Colonic mucosa (tissue), 4 donors: ENCODE data around the gene CFD. TPM values are rescaled to one million over a fixed set of nuclear protein-coding genes. Genes with fewer than 3 reads are reported as not detected.

Experiments
- DNase-seq: peaks from one replicate; pipeline ENCODE4 v3.0.0-alpha.2; 2020
- H3K27ac ChIP-seq: fragments of 200-600 bp; one replicate; pipeline ENCODE4 v1.8.0; 2021
- H3K27me3 ChIP-seq: fragments of 200-600 bp; one replicate; pipeline ENCODE4 v1.8.0; 2021
- H3K36me3 ChIP-seq: fragments of 200-600 bp; one replicate; pipeline ENCODE4 v1.8.0; 2021
- H3K4me1 ChIP-seq: fragments of 200-600 bp; one replicate; pipeline ENCODE4 v1.8.0; 2021; ENCODE audit warnings: mild to moderate bottlenecking
- H3K4me3 ChIP-seq: fragments of 200-600 bp; one replicate; pipeline ENCODE4 v1.8.0; 2021
- H3K9ac ChIP-seq, 2 donors: one replicate each; pipeline ENCODE4 v1.7.0; 2013; ENCODE audit warnings: control low read depth in 2 of 2, low read depth in 2 of 2, low read length in 2 of 2
- H3K9me3 ChIP-seq: fragments of 200-600 bp; one replicate; pipeline ENCODE4 v1.8.0; 2021
- CTCF ChIP-seq: fragments of 200-600 bp; IDR thresholded peaks from one replicate; pipeline ENCODE4 v1.8.0; 2022; ENCODE audit warnings: antibody characterized with exemption, mild to moderate bottlenecking
- intact Hi-C: fragments of 100-400 bp; cut with DNase I; formaldehyde crosslinking; loops from one replicate; pipeline ENCODE4 v1.14.1; 2022
- total RNA-seq, 2 donors: library from RNA; stranded (reverse); fragmentation: NEBNext Ultra II Directional in 1 of 2; extraction: Animal tissue kit (Norgen Biotek cat#: 25700) in 1 of 2; gene quantifications; one replicate each; pipeline ENCODE4 v1.2.1, GENCODE V29; 2021
- donor health status: healthy.
- donor health status: DM: no; HTN: no; CAD: no.
- donor health status: DM: no; HTN: no; CAD: no.

CFD gene
- total RNA-seq, 2 donors from 2014 or later: 42.2 to 55.3 TPM

GRCh38 chr19:903266-903797 lies 43.9 kb downstream of the CFD start:
- H3K4me1 ChIP-seq: no peaks in the 10 kb centered on the region
- H3K27me3 ChIP-seq: no peaks in the 10 kb centered on the region
- H3K9me3 ChIP-seq: no peaks in the 10 kb centered on the region
- no peak for DNase-seq
- H3K4me3 ChIP-seq: no peak overlapping the region
- no peaks in the 10 kb centered on the region for H3K36me3 ChIP-seq
- no peak for TF ChIP-seq CTCF
- H3K27ac ChIP-seq: no peak overlapping the region
- H3K9ac ChIP-seq: no peak overlapping the region
- intact Hi-C loops: no loop called here

- intact Hi-C loops: no loop called here
- H3K27ac ChIP-seq: no peak overlapping the region
Measured at GRCh38 chr19:904545-904944, 45.1 kb downstream of the CFD start.

GRCh38 chr19:906480-906879 lies 47.0 kb downstream of the CFD start:
- TF ChIP-seq CTCF: no peak
- Histone ChIP-seq H3K27me3 (no peaks in the 10 kb centered on the region), H3K9me3 (no peaks in the 10 kb centered on the region), H3K27ac (no peak overlapping the region), H3K4me1 (peaks cover 9% of the 10 kb centered on the region), H3K36me3 (no peaks in the 10 kb centered on the region), H3K4me3 (no peak overlapping the region), H3K9ac (no peak overlapping the region)
- intact Hi-C loops: no loop called here
- DNase-seq: no peak

More at GRCh38 chr19:904545-904944, 45.1 kb downstream of the CFD start:
- no peak overlapping the region for H3K4me3 ChIP-seq
- peaks cover 3% of the 10 kb centered on the region for H3K4me1 ChIP-seq
- no peak for DNase-seq
- no peak overlapping the region for H3K9ac ChIP-seq
- no peaks in the 10 kb centered on the region for H3K27me3 ChIP-seq
- no peaks in the 10 kb centered on the region for H3K36me3 ChIP-seq
- H3K9me3 ChIP-seq: no peaks in the 10 kb centered on the region
- TF ChIP-seq CTCF: no peak

GRCh38 chr19:907183-907853 lies 47.9 kb downstream of the CFD start:
- Histone ChIP-seq H3K9ac (peak overlapping the region; percentile 19 to 24), H3K27ac (peak overlapping the region; percentile 94), H3K36me3 (no peaks in the 10 kb centered on the region), H3K4me3 (no peak overlapping the region), H3K27me3 (no peaks in the 10 kb centered on the region), H3K9me3 (no peaks in the 10 kb centered on the region), H3K4me1 (peaks cover 9% of the 10 kb centered on the region)
- intact Hi-C loops: no loop called here
- no peak for TF ChIP-seq CTCF
- no peak for DNase-seq

GRCh38 chr19:911197-912033 lies 52.0 kb downstream of the CFD start:
- no peaks in the 10 kb centered on the region for H3K9me3 ChIP-seq
- H3K27me3 ChIP-seq: no peaks in the 10 kb centered on the region
- H3K4me3 ChIP-seq: no peak overlapping the region
- H3K36me3 ChIP-seq: no peaks in the 10 kb centered on the region
- intact Hi-C loops: no loop called here
- no peak overlapping the region for H3K27ac ChIP-seq
- peaks cover 12% of the 10 kb centered on the region for H3K4me1 ChIP-seq
- no peak for TF ChIP-seq CTCF
- H3K9ac ChIP-seq: no peak overlapping the region
- no peak for DNase-seq
